Measurements from ENCODE around the gene NBEA.

Gene NBEA

DNA sequence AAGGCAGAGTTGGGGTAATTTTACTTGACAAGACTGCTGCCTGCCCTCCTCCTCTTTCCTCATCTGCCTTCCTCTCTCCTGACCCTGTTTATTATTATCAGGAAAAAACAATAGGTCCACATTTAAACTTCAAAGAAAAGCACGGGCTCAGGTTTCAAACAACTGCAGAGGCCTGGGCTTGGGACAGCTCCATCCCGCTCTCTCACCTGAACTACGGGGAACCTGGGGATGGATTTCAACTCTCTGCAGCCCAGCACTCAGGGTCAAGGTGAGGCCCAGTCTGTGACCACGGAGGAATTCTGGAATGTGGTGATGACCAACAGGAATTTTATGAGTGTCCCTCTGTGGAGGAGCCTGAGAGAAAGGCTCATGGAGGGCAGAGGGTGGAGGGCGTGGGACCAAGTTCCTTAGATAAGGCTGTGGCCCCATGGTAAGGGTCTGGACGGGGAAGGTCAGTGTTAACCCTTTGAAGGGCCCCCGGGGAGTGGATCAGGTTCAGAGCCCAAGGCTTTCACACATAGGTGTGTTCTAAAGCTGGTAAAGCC lies 755.2 kb downstream of the NBEA start:
- TF ChIP-seq, protein P1, sequence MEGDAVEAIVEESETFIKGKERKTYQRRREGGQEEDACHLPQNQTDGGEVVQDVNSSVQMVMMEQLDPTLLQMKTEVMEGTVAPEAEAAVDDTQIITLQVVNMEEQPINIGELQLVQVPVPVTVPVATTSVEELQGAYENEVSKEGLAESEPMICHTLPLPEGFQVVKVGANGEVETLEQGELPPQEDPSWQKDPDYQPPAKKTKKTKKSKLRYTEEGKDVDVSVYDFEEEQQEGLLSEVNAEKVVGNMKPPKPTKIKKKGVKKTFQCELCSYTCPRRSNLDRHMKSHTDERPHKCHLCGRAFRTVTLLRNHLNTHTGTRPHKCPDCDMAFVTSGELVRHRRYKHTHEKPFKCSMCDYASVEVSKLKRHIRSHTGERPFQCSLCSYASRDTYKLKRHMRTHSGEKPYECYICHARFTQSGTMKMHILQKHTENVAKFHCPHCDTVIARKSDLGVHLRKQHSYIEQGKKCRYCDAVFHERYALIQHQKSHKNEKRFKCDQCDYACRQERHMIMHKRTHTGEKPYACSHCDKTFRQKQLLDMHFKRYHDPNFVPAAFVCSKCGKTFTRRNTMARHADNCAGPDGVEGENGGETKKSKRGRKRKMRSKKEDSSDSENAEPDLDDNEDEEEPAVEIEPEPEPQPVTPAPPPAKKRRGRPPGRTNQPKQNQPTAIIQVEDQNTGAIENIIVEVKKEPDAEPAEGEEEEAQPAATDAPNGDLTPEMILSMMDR (IDR thresholded peaks at IDR 0.05; ENCODE audit: low read depth, low read length, missing control alignments), result no peak
- DNase-seq (ENCODE audit: low read depth), result no peak
- no peak overlapping the region for H3K4me3 ChIP-seq (ENCODE audit: low read depth, low read length)

DNA sequence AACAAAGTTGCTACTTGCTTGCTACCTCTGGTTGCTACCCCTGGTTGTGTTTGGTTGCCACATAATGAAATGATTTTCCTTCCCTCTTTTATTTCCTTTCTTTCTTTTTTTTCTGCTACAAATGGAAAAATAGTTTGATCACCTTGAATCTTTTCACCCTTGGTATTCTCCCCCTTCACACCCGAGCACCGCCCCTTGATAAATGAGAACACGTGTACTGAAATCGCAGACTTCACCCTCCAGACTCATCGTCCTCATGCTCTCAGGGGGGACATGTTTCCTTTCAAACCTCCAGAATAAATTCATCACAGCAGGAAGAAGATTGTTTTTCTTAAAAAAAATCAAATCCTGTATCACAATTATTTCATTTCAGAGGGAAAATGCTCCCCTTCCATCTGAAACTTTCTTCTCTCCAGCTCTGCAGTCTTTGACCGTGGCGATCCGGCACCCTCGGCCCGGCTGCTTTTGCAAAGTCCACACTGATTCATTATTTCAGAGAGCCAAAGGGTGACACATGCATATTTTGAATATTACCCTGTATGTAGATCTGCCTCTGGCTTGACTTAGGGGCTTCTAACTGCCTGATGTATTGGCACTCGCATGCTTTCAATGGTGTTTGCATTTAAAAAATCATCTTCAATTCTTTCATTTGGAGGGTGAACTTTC lies 757.0 kb downstream of the NBEA start:
- no peak for DNase-seq (ENCODE audit: low read depth)
- H3K4me3 ChIP-seq (ENCODE audit: low read depth, low read length), result no peak overlapping the region
- TF ChIP-seq, protein P1 (IDR thresholded peaks at IDR 0.05; ENCODE audit: low read depth, low read length, missing control alignments), result no peak

DNA sequence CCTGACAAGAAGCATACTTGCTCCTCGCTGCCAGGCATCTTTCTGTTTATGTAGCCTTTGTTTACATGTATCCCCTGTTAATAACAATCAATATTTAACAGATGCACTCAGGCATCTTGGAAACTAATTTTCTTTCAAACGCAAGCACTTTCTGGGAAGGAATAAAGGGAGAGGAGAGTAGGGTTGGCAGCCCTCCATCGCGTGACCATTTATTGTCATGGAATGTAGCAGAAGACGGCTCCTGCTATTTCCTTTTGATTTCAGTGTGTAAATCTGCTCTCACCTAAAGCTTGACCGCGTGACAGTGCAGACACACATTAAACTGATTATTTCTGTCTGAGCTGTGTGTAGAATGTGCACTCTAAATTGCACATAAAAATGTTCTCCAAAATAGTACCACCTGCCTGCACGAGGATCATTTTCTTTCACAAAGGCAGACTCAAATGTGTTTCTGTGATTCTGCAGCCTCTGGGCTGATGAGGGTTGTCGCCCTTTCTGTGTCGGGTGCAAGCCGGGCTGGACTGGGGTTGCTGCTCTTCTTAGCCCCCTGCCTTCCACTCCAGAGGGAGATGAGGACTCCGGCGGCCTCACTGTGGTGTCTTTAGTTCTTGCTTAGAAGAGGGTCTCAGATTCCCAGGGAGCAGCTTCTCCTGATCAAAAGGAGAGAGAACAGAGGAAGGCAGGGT lies 757.9 kb downstream of the NBEA start:
- no peak for DNase-seq (ENCODE audit: low read depth)
- no peak overlapping the region for H3K4me3 ChIP-seq (ENCODE audit: low read depth, low read length)
- TF ChIP-seq, protein P1 (IDR thresholded peaks at IDR 0.05; ENCODE audit: low read depth, low read length, missing control alignments), result no peak

DNA sequence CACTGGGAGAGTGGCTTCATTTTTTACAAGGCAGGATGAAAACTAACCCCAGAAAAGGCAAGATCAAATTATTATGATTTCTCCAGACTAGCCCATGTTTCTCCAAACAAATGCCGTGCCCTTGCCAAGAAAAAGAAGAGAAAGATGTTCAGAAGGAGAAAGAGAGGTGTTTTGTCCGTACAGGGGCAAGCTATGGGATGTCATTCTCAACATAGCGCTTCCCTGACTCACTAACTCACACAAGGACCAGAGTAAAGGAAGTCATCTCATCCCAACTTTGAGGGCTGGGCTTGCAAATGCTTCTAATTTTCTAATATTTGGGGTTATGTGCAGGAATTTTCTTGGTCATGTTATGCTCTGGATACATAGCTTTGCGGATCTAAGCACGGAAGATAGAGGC lies 758.6 kb downstream of the NBEA start:
- no peak overlapping the region for H3K4me3 ChIP-seq (ENCODE audit: low read depth, low read length)
- TF ChIP-seq, protein P1 (IDR thresholded peaks at IDR 0.05; ENCODE audit: low read depth, low read length, missing control alignments), result no peak
- no peak for DNase-seq (ENCODE audit: low read depth)

DNA sequence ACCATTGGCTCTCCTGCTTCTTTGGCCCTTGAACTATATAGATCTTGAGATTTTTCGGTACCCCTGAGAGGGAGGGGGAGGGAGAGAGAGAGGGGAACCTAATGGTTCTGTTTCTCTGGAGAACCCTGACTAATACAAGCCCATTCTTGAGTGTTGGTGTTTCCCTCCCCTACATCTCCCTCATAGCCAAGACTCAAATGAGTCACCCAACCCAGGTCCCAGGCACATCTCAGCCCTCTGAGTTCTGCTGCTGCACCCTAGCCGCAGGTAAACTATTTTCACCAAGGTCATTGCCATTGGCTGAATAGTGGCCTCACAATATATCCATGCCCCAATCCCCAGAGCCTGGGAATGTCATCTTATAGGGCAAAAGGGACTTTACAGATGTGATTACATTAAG lies 760.2 kb downstream of the NBEA start:
- H3K4me3 ChIP-seq (ENCODE audit: low read depth, low read length), result no peak overlapping the region
- TF ChIP-seq, protein P1 (IDR thresholded peaks at IDR 0.05; ENCODE audit: low read depth, low read length, missing control alignments), result no peak
- no peak for DNase-seq (ENCODE audit: low read depth)

DNA sequence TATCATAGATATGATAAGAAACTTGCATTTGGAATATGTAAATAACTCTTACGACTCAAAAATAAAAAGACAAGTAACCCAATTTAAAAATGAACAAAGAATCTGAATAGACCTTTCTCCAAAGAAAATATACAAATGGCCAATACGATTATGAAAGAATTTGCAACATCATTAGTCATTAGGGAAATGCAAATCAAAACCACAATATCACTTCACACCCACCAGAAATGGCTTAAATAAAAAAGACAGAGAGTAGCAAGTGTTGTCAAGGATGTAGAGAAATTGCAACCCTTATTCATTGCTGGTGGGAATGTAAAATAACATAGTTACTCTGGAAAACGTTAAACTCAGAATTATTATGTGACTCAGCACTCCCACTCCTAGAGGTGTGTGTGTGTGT lies 761.0 kb downstream of the NBEA start:
- DNase-seq (ENCODE audit: low read depth), result no peak
- no peak overlapping the region for H3K4me3 ChIP-seq (ENCODE audit: low read depth, low read length)
- TF ChIP-seq, protein P1 (IDR thresholded peaks at IDR 0.05; ENCODE audit: low read depth, low read length, missing control alignments), result no peak
